Body of pancreas (tissue), 4 donors: ENCODE results near the gene CRIP1. TPM values are rescaled to one million over a fixed set of nuclear protein-coding genes. Genes with fewer than 3 reads are reported as not detected.

Experiments
- ATAC-seq: fragments of 150-250 bp; one replicate; pipeline ENCODE4 v1.9.1; 2016
- DNase-seq, 4 donors: peaks; one replicate each; pipeline ENCODE4 v3.0.0-alpha.2; 2019
- H3K27ac ChIP-seq, 4 donors: fragments of 200-600 bp; sonication (generic); 1 replicate in 3 of 4; 2 replicates in 1 of 4; pipeline versions ENCODE4 v1.5.1 to v1.6.1; 2016 to 2019; ENCODE audit warnings: mild to moderate bottlenecking in 1 of 4, mixed read lengths in 1 of 4, moderate library complexity in 1 of 4
- H3K27me3 ChIP-seq, 2 donors: fragments of 200-600 bp; sonication (generic); one replicate each; pipeline ENCODE4 v1.6.0; 2016; ENCODE audit warnings: mild to moderate bottlenecking in 1 of 2
- H3K36me3 ChIP-seq, 2 donors: fragments of 200-600 bp; sonication (generic); replicated peaks in 1 of 2; 2 replicates each; pipeline ENCODE4 v1.5.1; 2016; ENCODE audit warnings: low read depth in 2 of 2; ENCODE audit not compliant: insufficient read depth in 1 of 2
- H3K4me1 ChIP-seq: fragments of 200-600 bp; sonication (generic); one replicate; pipeline ENCODE4 v1.6.0; 2016
- H3K4me3 ChIP-seq, 2 donors: fragments of 200-600 bp; sonication (generic); 1 replicate in 1 of 2; 2 replicates in 1 of 2; pipeline ENCODE4 v1.5.1; 2016 to 2019
- H3K9me3 ChIP-seq, 3 donors: fragments of 200-600 bp; sonication (generic); 1 replicate in 2 of 3; 2 replicates in 1 of 3; pipeline ENCODE4 v1.5.1; 2016
- POLR2A ChIP-seq, 3 donors: fragments of 450-650 bp; IDR thresholded peaks; one replicate each; pipeline ENCODE4 v1.6.1; 2016; ENCODE audit warnings: antibody characterized with exemption in 3 of 3, mild to moderate bottlenecking in 2 of 3
- WGBS, 2 donors: methylation state at CpG; one replicate each; pipeline ENCODE4 v1.1.5; 2017; 5-methylcytosine and 5-hydroxymethylcytosine counted together
- intact Hi-C: fragments of 100-400 bp; cut with DNase I; formaldehyde crosslinking; loops from one replicate; pipeline ENCODE4 v1.15.1; 2023
- total RNA-seq, 2 donors: library from RNA; depleted of rRNA; stranded (reverse); fragments of >200 nt; gene quantifications; one replicate each; pipeline ENCODE4 v1.1.0, GENCODE V29; 2016
- TF ChIP-seq, protein P1 (sequence below), 7 experiments: fragments of 450-650 bp in 4 of 7; fragments of 200-600 bp in 3 of 7; sonication (generic) in 3 of 7; IDR thresholded peaks; one replicate each; pipeline ENCODE4 v1.5.1; 2016 to 2019; ENCODE audit warnings: antibody characterized with exemption in 7 of 7

Gene CRIP1
- total RNA-seq, 2 donors from 2014 or later: 2.6 to 5.4 TPM

DNA sequence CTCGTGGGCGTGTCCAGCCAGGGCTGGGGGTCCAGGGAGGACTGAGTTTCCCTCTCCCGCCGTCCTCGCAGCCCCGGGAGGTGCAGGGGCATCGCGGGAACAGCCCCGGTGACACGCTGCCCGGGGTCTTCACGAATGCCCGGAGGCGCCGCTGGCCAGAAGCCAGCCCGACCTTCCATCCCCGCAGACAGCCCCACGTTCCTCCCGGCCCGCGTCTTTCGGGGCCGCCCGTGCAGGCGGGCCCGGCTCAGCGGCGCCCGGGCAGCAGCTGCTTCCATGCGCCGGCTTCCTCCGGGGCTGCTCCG is 3.5 kb downstream of the CRIP1 start:
- Histone ChIP-seq H3K27ac (peak overlapping the region; percentile 88 to 98 (median 92)), H3K4me1 (peaks cover 54% of the 10 kb centered on the region), H3K9me3 (no peaks in the 10 kb centered on the region), H3K36me3 (no peaks in the 10 kb centered on the region), H3K4me3 (peak overlapping the region; percentile 2 to 24), H3K27me3 (peaks cover 0 to 18% of the 10 kb centered on the region in 2 donors)
- ATAC-seq: peak; percentile 2
- no peak for TF ChIP-seq POLR2A (IDR thresholded peaks at IDR 0.05)
- TF ChIP-seq, protein P1, sequence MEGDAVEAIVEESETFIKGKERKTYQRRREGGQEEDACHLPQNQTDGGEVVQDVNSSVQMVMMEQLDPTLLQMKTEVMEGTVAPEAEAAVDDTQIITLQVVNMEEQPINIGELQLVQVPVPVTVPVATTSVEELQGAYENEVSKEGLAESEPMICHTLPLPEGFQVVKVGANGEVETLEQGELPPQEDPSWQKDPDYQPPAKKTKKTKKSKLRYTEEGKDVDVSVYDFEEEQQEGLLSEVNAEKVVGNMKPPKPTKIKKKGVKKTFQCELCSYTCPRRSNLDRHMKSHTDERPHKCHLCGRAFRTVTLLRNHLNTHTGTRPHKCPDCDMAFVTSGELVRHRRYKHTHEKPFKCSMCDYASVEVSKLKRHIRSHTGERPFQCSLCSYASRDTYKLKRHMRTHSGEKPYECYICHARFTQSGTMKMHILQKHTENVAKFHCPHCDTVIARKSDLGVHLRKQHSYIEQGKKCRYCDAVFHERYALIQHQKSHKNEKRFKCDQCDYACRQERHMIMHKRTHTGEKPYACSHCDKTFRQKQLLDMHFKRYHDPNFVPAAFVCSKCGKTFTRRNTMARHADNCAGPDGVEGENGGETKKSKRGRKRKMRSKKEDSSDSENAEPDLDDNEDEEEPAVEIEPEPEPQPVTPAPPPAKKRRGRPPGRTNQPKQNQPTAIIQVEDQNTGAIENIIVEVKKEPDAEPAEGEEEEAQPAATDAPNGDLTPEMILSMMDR (IDR thresholded peaks at IDR 0.05): no peak
- intact Hi-C loops: no loop called here
- WGBS, 2 donors: 0 to 1% methylated on average over 1 to 33 of the region's 33 CpGs
- DNase-seq: peak in 2 of 4 donors; percentile 49 to 61

DNA sequence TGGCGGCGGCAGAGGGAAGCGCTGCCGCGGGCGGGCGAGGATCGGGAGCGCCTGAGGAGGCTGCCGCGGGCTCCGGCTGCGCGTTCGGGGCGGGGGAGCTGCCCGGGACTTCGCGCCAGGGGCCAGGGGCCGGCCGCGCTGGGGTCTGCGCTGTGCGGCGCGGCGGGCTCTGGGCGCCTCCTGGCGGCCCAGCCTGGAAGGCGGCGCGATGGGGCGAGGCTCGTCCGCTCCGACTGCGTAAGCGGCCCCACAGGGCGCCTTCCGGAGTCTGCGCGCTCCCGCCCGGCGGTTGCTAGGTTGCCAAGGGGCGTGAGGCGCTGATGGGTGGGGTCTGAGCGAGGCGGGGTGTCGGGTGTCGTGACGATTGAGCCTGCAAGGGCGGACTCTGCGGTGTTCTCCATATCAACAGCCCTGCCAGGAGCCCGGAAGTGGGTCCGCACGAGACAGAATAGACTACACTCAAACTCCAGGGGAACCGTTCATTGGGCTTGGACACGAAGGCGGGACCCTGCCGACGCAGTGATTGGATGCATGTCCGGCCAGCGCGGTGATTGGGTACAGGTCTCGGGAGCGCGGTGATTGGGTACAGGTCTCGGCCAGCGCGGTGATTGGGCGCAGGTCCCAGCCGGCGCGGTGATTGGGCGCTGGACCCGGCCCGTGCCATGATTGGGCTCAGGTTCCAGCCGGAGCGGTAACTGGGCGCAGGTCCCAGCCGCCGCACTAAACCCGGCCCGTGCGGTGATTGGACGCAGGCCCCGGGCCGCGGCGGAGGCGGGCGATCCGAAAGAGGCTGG is 4.1 kb downstream of the CRIP1 start, which contains the start of gene TEDC1:
TEDC1 (plus strand) TSS at position 675 of the 794 bp plus-strand sequence. CDS start 130 bp downstream, outside the sequence.
- DNase-seq: peak; percentile 99 to 100 (median 100)
- TF ChIP-seq POLR2A (IDR thresholded peaks at IDR 0.05): peak; percentile 58 to 91 (median 64)
- TF ChIP-seq, protein P1 (IDR thresholded peaks at IDR 0.05): peak; percentile 59 to 99 (median 84)
- Histone ChIP-seq H3K4me3 (peak within 1 kb of the TSS; percentile 24 to 58), H3K9me3 (no peaks in the 10 kb centered on the region), H3K4me1 (peaks cover 48% of the 10 kb centered on the region), H3K36me3 (no peaks in the 10 kb centered on the region), H3K27me3 (peaks cover 0 to 18% of the 10 kb centered on the region in 2 donors), H3K27ac (peak within 1 kb of the TSS; percentile 88 to 98 (median 92))
- WGBS, 2 donors: 0 to 1% methylated on average over 2 to 77 of the region's 94 CpGs
- peak; percentile 86 for ATAC-seq
- intact Hi-C loops: no loop called here

DNA sequence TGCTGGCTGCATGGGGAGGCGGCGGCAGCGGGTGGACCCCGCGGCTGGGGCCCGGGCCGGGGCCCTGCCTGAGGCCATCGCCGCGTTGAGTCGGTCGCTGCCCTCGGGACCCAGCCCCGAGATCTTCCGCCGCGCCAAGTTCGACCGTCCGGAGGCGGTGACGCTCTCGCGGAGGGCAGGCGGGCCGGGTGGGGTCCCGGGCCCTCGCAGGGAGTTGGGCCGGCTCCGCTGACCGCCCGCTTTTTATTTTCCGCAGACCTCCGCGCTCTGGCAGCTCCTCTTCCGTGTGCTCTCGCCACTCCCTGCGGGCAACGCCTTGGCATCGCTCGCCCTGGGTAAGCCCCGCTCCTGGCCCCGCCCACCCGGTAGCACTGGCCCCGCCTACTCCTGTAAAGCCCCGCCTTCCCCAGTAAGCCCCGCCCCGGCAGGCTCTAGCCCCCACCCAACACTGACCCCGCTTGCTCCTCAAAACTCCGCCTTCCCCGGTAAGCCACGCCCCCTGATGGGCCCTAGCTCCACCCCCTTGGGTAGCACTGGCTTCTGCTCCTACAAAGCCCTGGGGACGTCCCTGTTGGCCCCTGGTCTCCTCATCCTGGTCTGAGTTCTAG is 4.8 kb downstream of the CRIP1 start:
- Histone ChIP-seq H3K36me3 (no peaks in the 10 kb centered on the region), H3K9me3 (no peaks in the 10 kb centered on the region), H3K4me1 (peaks cover 41% of the 10 kb centered on the region), H3K27me3 (peaks cover 0 to 16% of the 10 kb centered on the region in 2 donors), H3K27ac (peak overlapping the region; percentile 67 to 98 (median 81)), H3K4me3 (peak overlapping the region; percentile 16 to 58)
- TF ChIP-seq, protein P1 (IDR thresholded peaks at IDR 0.05): no peak
- peak in 2 of 3 donors; percentile 1 to 23 for TF ChIP-seq POLR2A (IDR thresholded peaks at IDR 0.05)
- no peak for ATAC-seq
- DNase-seq: peak; percentile 57 to 67 (median 58)
- WGBS, 2 donors: 1 to 3% methylated on average over 14 to 49 of the region's 53 CpGs
- intact Hi-C loops: no loop called here

DNA sequence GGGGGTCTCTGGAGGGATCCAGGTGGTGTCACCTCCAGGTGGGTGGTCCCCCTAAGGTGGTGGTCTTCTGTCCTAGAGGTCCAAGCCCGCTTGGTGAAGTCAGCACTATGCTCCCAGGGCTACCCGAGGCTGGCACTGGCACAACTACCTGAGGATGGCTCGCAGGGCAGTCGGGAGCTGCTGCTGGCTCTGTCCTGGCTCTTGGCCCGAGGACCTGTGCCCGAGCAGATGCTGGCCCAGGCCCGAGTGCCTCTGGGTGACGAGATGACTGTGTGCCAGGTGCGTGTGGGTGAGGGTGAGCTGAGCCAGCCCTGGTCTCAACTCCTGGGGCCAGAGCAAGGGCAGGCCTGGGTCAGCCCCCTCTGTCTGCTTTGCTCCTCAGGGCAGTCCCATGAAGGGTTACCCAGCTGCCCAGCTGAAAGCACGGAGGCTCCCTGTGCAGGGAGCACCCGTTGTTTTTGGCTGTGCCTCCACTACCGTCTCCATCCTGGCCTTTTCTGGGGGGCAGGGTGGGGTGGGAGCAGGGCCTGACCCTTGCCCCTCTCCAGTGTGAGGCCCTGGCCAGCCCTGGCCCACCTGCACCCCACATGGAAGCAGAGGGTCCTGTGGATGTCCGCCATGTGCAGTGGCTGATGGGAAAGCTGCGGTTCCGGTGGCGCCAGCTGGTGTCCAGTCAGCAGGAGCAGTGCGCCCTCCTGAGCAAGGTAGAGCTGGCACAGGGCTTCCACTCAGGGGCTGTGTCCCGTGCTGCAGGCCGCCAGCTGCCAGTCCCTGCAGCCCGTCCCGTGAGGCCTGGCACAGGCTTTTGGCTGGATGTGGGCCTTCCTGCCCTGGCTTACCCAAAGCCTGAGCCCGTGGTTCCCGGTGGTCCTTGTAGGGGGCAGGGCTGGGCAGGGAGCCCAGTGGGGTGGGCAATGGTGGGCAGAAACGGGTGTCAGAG is 5.6 kb downstream of the CRIP1 start:
- TF ChIP-seq, protein P1 (IDR thresholded peaks at IDR 0.05): no peak
- no peak for TF ChIP-seq POLR2A (IDR thresholded peaks at IDR 0.05)
- Histone ChIP-seq H3K9me3 (no peaks in the 10 kb centered on the region), H3K4me3 (no peak overlapping the region), H3K36me3 (no peaks in the 10 kb centered on the region), H3K27ac (no peak overlapping the region), H3K4me1 (peaks cover 33% of the 10 kb centered on the region), H3K27me3 (peaks cover 0 to 8% of the 10 kb centered on the region in 2 donors)
- peak in 3 of 4 donors; percentile 22 to 44 (median 40) for DNase-seq
- 68% methylated on average over 23 of the region's 24 CpGs; no CpG with 5 or more reads in 1 of the 2 donors for WGBS, 2 donors
- no peak for ATAC-seq
- intact Hi-C loops: no loop called here
